ENCODE data around the gene VPS13A.

DNA sequence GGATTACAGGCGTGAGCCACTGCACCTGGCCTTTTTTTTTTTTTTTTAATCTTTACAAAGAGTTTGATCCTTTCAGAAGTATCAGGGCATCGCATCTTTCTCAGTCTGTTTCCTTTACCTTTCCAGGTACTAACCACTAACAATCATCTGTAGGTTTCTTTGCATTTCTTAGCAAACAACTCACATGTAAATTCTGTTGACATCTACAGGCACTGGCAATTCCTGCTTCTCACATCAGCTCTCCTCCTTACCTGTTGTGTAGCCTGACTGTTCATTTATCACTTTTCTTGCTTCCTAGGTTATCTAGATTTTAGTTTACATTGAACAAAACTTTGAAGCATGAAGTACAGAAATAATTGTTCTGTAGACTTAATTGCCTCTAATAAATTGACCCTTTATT is 27.5 kb upstream of the VPS13A start:
- no peak for TF ChIP-seq ZNF234 (CRISPR knock-in tag; conservative IDR thresholded peaks at IDR 0.05)
- TF ChIP-seq, protein P1, sequence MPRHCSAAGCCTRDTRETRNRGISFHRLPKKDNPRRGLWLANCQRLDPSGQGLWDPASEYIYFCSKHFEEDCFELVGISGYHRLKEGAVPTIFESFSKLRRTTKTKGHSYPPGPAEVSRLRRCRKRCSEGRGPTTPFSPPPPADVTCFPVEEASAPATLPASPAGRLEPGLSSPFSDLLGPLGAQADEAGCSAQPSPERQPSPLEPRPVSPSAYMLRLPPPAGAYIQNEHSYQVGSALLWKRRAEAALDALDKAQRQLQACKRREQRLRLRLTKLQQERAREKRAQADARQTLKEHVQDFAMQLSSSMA (CRISPR knock-in tag; IDR thresholded peaks at IDR 0.05): no peak
- no peak for TF ChIP-seq PHF8 (CRISPR knock-in tag; IDR thresholded peaks at IDR 0.05)
- TF ChIP-seq SP1 (IDR thresholded peaks at IDR 0.05): no peak
- no peak for TF ChIP-seq SP1 (CRISPR knock-in tag; IDR thresholded peaks at IDR 0.05)
- TF ChIP-seq ETV5 (CRISPR knock-in tag; IDR thresholded peaks at IDR 0.05; ENCODE audit: borderline replicate concordance): no peak
- no peak for TF ChIP-seq SIN3A (IDR thresholded peaks at IDR 0.05; ENCODE audit: borderline replicate concordance, low read depth, low read length)
- TF ChIP-seq ZNF382 (CRISPR knock-in tag; IDR thresholded peaks at IDR 0.05; ENCODE audit: borderline replicate concordance): no peak
- TF ChIP-seq SIX1 (CRISPR knock-in tag; IDR thresholded peaks at IDR 0.05; ENCODE audit: borderline replicate concordance): no peak
- TF ChIP-seq CHD2 (IDR thresholded peaks at IDR 0.05; ENCODE audit: low read depth, low read length): no peak
- no peak for TF ChIP-seq ZBTB1 (CRISPR knock-in tag; IDR thresholded peaks at IDR 0.05; ENCODE audit: borderline replicate concordance)
- no peak for TF ChIP-seq EZH2 (conservative IDR thresholded peaks at IDR 0.05; ENCODE audit: low read depth, low read length)
- no peak for TF ChIP-seq ZSCAN9 (CRISPR knock-in tag; IDR thresholded peaks at IDR 0.05; ENCODE audit: borderline replicate concordance)
- TF ChIP-seq NFE2 (CRISPR knock-in tag; IDR thresholded peaks at IDR 0.05): no peak

Data from HepG2 (cell line).